NCI-H82 treated with DMSO at 0.1 percent for 48 hours (cell line): Measurements from ENCODE around the gene PPM1N.
A peak's percentile ranks its signal among the peaks of the same experiment; 100 is the strongest.

Experiments
- DNase-seq: peaks from one replicate; lab custom pipeline; 2025; ENCODE audit not compliant: unreplicated experiment; lab: John Stamatoyannopoulos, UW

PPM1N gene

GRCh38 chr19:45528149-45528743 lies 30.0 kb downstream of the PPM1N start:
- DNase-seq = no peak

- peak; percentile 30 for DNase-seq
Measured at GRCh38 chr19:45528744-45529419, 30.6 kb downstream of the PPM1N start.

- no peak for DNase-seq
Measured at GRCh38 chr19:45529420-45529785, 31.2 kb downstream of the PPM1N start.

GRCh38 chr19:45531349-45531748 lies 33.1 kb downstream of the PPM1N start:
- DNase-seq = no peak

- no peak for DNase-seq
Measured at GRCh38 chr19:45539459-45539858, 41.2 kb downstream of the PPM1N start.

- DNase-seq = no peak
Measured at GRCh38 chr19:45542234-45542668, 44.0 kb downstream of the PPM1N start.

GRCh38 chr19:45547211-45547770 lies 49.0 kb downstream of the PPM1N start:
- DNase-seq = no peak

- DNase-seq = no peak
Measured at GRCh38 chr19:45547965-45548609, 49.8 kb downstream of the PPM1N start.
